ENCODE data around the gene FERMT1. TPM values are rescaled to one million over a fixed set of nuclear protein-coding genes. Genes with fewer than 3 reads are reported as not detected.

FERMT1 gene
- polyA plus RNA-seq, 3 donors: not detected

DNA sequence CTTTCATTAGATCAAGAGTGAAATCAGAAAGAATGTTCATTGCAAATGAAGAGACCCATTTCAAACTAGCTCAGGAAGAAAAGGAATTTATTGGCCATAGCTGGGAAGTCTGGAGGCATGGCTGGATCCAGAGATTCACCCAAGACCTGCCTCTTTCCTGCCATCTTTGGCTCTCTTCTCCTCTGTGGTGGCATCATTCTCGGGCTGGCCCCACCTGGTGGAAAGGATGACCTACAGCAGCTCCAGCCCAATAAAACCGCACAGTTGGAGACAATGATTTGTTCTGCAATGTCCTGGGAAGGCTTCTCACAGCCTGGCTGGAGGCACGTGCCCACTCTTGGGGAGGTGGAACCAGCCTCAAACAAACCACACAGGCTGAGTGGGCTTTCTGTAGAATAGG lies 18.1 kb upstream of the FERMT1 start:
- Histone ChIP-seq H2AFZ (ENCODE audit: insufficient read depth, low read depth, low read length, poor library complexity, severe bottlenecking) (no peak overlapping the region), H3K4me1 (ENCODE audit: control insufficient read depth in 1 of 2, insufficient read depth in 2 of 2, low read length in 2 of 2) (no peaks in the 10 kb centered on the region), H4K20me1 (ENCODE audit: insufficient read depth, low read length) (no peaks in the 10 kb centered on the region), H3K36me3 (replicated peaks in 1 of 2; ENCODE audit: control insufficient read depth in 1 of 2, insufficient read depth in 2 of 2, low read length in 2 of 2) (no peaks in the 10 kb centered on the region), H3K4me3 (replicated peaks in 1 of 3; ENCODE audit: low read depth in 2 of 3, low read length in 3 of 3) (no peak overlapping the region), H3K9ac (ENCODE audit: insufficient read depth, low read length, poor library complexity, severe bottlenecking) (no peak overlapping the region), H3K27me3 (ENCODE audit: control insufficient read depth in 2 of 2, insufficient read depth in 2 of 2, low read length in 2 of 2) (no peaks in the 10 kb centered on the region), H3K4me2 (replicated peaks; ENCODE audit: extremely low read depth, low read length, poor library complexity, severe bottlenecking) (no peak overlapping the region), H3K27ac (ENCODE audit: low read depth in 1 of 2, low read length in 2 of 2) (no peak overlapping the region), H3K79me2 (ENCODE audit: insufficient read depth, low read length) (no peaks in the 10 kb centered on the region), H3K9me3 (replicated peaks in 1 of 2; ENCODE audit: control insufficient read depth in 1 of 2, insufficient read depth in 1 of 2, low read length in 2 of 2) (peaks cover 1 to 4% of the 10 kb centered on the region in 2 donors)
- H3K9me3 Mint-ChIP-seq: peaks cover 0 to 13% (median 4%) of the 10 kb centered on the region in 7 donors
- WGBS (ENCODE audit: insufficient coverage): 83% methylated on average over 1 of the region's 3 CpGs
- peaks cover 4 to 14% (median 14%) of the 10 kb centered on the region in 3 donors for H3K27me3 Mint-ChIP-seq (ENCODE audit: low read depth in 3 of 3)
- no peaks in the 10 kb centered on the region for H3K36me3 Mint-ChIP-seq
- no peak overlapping the region for H3K27ac Mint-ChIP-seq
- DNase-seq: no peak
- TF ChIP-seq CTCF (IDR thresholded peaks at IDR 0.05): no peak
- H3K4me1 Mint-ChIP-seq: no peaks in the 10 kb centered on the region
- intact Hi-C loops (cut with micrococcal nuclease): loop anchor here in 1 of 2 donors (5.0 kb wide), 1 partner anchor 1236 kb away; no protein-coding TSS in a partner anchor
- H3K4me3 Mint-ChIP-seq: no peak overlapping the region

DNA sequence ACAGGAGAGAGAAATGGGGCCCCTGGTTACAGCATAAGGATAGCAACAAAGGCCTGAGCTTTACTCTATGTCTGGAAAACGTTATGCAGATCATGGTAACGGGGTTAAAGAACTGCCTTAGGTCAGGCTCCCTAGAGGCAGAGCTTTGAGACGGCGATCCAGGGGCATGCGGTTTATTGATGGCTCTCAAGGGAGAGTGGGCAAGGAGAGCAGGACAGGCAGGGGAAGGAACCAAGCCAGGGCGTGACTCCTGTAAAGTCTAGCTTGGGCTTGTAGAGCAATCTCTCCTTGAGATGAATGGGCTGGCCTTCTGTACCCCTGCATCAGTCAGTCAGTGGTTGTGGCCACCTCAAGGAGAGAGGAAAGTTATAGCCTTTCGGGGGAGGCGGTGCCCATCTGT lies 12.5 kb upstream of the FERMT1 start:
- Histone ChIP-seq H3K4me1 (ENCODE audit: control insufficient read depth in 1 of 2, insufficient read depth in 2 of 2, low read length in 2 of 2) (no peaks in the 10 kb centered on the region), H3K4me2 (replicated peaks; ENCODE audit: extremely low read depth, low read length, poor library complexity, severe bottlenecking) (no peak overlapping the region), H3K4me3 (replicated peaks in 1 of 3; ENCODE audit: low read depth in 2 of 3, low read length in 3 of 3) (no peak overlapping the region), H3K27ac (ENCODE audit: low read depth in 1 of 2, low read length in 2 of 2) (no peak overlapping the region), H3K36me3 (replicated peaks in 1 of 2; ENCODE audit: control insufficient read depth in 1 of 2, insufficient read depth in 2 of 2, low read length in 2 of 2) (no peaks in the 10 kb centered on the region), H3K79me2 (ENCODE audit: insufficient read depth, low read length) (no peaks in the 10 kb centered on the region), H3K9ac (ENCODE audit: insufficient read depth, low read length, poor library complexity, severe bottlenecking) (no peak overlapping the region), H3K27me3 (ENCODE audit: control insufficient read depth in 2 of 2, insufficient read depth in 2 of 2, low read length in 2 of 2) (no peaks in the 10 kb centered on the region), H2AFZ (ENCODE audit: insufficient read depth, low read depth, low read length, poor library complexity, severe bottlenecking) (no peak overlapping the region), H3K9me3 (replicated peaks in 1 of 2; ENCODE audit: control insufficient read depth in 1 of 2, insufficient read depth in 1 of 2, low read length in 2 of 2) (no peaks in the 10 kb centered on the region), H4K20me1 (ENCODE audit: insufficient read depth, low read length) (no peaks in the 10 kb centered on the region)
- no peak for TF ChIP-seq CTCF (IDR thresholded peaks at IDR 0.05)
- Mint-ChIP-seq H3K4me1 (no peaks in the 10 kb centered on the region), H3K36me3 (no peaks in the 10 kb centered on the region), H3K9me3 (no peaks in the 10 kb centered on the region), H3K27me3 (ENCODE audit: low read depth in 3 of 3) (peaks cover 9 to 15% (median 12%) of the 10 kb centered on the region in 3 donors), H3K4me3 (no peak overlapping the region), H3K27ac (no peak overlapping the region)
- DNase-seq: no peak
- intact Hi-C loops (cut with micrococcal nuclease): no loop called here
- WGBS (ENCODE audit: insufficient coverage): 95% methylated on average over 8 of the region's 8 CpGs
